HG03460 (cell line): Measurements from ENCODE around the gene GALNT17.

Source experiments
- ATAC-seq: cut with Tn5 transposase; IDR thresholded peaks from one replicate; pipeline ENCODE4 v1.9.1; 2021; ENCODE audit not compliant: unreplicated experiment

Gene GALNT17

DNA sequence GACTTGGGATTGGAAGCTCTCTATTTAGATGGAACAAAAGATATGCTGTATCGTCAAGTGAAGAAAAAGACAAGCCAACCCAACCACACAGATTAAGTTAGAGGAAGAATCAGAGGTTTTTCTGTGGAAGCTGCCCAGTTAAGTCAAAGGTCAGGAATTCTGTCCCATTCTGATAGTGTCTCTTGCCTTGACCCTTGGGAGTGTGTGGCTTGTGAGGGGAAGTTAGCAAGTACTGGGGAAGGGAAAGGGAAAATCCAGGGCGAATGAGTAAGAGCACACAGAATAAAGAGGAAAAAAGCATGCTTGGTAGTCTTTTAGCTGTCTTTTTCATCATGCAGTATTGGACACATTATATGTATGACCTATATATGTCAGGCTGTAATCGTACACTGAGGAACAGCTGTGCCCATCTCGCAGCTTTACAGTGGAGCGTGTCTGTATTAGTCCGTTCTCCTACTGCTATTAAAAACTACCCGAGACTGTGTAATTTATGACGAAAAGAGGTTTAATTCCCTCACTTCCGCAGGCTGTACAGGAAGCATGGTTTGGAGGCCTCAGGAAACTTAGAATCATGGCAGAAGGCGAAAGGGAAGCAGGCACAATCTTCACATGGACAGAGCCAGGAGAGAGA is 197.2 kb downstream of the GALNT17 start:
- ATAC-seq = no peak

DNA sequence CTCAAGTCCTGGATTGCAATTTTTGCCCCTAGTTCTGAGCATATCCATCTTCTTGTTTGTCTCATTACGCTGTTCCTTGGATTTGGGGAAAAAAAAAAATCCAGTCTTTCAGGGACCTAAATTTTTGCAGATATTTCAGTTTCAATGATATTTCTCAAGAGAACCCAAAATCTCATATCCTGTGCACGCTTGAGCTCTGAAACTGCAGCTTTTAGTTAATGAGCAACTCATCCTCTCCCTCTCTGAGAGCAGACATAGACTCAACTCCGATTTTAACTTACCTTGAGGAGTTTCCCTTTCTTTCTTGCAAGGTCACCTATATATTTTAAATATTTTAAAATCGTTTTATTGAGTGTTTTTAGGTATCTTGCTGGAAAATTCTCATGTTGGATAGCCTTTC is 200.3 kb downstream of the GALNT17 start:
- no peak for ATAC-seq

DNA sequence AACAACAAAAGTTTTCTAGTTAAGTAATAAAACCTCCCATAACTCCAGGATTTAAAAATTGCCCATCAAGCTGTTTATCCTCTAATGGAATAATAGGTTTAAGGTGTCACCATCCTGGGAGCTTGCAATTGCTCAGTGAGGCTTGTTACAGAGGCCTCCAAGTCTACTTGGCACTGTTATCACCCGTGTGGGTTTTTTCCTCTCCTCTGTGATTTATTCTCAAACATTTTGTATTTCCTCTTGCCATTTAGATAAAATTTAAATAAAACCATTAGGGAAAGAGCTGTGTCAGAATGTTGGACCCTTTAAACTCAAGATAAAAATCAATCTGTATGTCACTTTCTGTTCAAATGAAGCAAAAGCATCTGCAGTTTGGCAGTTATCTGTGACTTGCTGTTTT is 202.6 kb downstream of the GALNT17 start:
- ATAC-seq = no peak

DNA sequence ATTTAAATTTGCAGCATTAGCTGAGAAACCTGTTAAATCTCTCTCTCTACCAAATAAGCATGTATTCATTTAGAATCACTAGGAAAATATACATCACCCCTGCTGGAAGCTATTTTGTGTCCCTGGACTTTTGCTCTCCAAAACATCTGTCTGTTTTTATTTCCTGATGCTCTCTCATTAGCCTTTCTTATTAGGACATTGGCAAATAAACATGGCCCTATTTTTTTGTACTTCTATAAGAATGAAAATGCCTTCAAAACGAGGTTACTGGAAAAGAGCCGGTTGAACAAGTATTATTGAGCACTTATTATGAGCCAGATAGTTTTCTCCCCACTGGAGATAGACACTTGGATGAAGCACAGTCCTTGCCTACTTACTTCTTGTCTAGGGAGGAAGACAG is 206.9 kb downstream of the GALNT17 start:
- no peak for ATAC-seq

DNA sequence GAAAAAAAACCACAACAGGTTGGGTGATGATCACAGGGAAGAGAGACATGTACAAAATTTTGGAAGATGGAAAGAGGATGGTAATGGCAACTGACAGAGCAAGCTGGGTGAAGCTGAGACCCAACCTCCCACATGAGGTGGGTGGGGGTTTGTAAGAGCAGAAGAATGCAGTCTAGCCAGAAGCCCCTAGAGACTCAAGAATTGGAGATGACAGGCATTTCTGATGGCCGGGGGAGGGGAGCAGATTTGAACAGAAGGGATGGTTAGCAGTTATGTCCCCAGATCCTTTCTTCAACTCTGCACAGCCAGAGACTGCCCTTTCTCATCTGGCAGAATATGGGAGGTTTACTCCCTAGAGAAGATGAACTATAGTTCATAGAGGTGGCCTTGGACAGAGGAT is 208.0 kb downstream of the GALNT17 start:
- ATAC-seq = no peak

DNA sequence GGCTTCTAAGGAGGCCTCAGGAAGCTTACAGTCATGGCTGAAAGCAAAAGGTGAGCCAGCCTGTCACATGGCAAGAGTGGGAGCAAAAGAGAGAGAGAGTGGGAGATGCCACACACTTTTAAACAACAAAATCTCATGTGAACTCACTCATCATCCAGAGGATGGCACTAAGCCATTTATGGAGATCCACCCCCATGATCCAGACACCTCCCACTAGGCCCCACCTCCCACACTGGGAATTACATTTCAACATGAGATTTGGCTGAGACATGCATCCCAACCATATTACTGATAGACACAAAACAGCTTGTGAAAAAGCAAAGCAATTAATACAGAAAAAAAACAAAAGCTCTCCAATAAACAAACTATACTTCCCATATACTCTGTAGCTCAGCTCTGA is 210.3 kb downstream of the GALNT17 start:
- ATAC-seq = no peak

DNA sequence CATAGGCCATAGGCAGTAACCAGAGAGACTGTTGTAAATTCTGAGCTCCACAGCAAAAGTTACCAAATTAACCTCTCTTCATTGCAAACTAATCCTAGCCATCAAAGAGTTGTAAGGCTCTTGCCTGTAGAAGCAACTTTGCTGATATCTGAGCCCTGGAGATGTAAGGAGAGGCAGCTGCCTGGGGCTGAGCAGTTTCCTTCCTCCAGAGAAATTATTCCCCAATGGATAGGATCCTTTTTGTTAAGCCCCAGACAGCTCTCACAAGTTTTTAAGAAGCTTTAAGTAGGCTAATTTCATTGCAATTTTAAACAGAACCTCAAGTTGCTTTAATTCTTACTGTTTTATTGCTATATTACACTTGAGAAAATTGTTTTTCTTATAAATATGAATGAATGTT is 211.1 kb downstream of the GALNT17 start:
- no peak for ATAC-seq

DNA sequence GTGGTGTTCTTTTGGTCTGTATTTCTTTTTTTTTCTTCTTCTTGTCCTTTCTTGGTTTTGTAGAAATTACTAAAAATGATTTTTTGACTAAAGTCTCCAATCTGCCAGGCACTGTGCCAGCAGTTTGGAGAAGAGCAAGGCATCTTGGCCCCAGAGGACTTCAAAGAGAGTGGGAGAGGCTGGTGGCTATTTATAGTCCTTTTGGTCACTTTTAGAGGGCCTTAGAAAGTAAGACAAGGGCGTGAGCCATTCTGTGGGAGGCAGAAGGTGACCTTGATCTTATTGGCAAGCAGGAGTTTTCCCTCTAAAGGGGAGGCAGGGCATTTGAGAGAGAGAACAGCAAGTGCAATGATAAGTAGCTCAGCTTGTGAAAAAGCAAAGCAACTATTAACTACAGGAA is 211.9 kb downstream of the GALNT17 start:
- no peak for ATAC-seq

DNA sequence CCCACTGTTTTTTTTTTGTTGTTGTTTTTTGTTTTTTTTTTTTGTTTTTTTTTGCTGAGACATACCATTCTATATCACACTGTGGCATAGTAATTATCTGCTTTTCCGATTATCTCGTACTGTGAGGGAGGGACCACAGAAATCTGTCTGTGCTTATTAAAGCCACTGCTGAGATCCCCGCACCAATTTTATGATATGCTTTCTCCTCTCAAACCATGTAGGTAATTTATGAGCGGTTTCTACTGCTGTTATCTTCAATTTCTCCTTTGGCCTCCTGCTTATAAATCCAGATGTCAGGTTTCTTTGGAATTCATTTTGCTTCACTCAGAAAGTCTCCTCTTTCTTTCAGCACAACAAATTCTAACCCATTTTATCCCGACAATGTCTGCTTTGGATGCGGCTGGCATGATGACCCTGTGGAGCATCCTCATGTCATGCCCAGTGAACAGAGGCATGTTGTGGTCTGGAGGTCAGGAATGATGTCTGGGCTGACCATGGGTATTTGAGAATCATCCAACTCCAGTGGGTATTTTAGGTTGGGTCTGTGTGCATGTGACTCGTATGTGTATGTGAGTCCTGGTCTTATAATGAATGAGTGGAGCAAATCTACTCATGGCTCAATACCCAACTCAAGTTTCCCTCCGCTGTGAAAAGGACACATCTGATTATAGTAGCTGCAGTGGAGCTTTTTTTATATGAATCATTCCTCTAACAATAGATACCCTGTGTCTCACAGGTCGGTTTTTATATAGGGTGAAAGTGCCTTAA is 213.4 kb downstream of the GALNT17 start:
- ATAC-seq = no peak

DNA sequence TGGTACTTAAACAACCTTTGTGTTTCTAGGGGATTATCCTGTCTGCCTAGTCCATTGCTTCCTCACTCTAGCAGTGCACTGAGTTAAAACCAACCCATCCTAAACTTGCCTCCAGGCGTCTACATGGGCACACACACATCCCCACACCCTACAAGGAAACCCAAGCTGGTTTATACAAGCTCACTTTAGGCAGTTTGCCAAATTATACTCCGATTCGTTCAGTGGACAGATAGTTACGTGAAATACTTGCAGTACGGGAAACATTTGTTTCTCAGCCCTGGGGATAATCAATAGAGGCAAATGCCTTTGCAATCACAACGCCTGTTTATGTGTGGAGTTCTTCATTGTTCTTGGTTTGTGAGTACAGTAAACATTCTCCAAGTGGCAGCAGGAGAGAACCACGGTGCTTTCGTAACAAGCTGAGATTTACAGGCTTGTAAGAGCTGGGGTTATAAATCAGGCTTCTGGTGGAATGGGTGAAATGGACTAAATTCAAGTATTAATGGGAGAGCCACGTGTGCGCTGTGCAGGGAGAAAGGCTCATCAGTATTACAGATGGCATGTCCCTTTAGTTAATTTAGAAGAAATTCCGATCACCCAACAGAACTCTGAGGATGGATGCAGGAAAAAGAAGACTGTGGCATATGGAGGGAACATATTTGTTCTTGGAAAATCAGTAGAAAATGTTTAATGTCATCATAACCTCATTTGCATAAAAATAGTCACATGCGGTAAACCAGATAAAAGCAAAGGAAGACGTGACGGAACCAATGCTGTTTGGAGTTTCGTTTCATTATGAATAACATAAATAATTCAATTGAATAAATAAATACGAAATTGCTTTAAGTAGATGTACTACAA is 217.1 kb downstream of the GALNT17 start:
- no peak for ATAC-seq

DNA sequence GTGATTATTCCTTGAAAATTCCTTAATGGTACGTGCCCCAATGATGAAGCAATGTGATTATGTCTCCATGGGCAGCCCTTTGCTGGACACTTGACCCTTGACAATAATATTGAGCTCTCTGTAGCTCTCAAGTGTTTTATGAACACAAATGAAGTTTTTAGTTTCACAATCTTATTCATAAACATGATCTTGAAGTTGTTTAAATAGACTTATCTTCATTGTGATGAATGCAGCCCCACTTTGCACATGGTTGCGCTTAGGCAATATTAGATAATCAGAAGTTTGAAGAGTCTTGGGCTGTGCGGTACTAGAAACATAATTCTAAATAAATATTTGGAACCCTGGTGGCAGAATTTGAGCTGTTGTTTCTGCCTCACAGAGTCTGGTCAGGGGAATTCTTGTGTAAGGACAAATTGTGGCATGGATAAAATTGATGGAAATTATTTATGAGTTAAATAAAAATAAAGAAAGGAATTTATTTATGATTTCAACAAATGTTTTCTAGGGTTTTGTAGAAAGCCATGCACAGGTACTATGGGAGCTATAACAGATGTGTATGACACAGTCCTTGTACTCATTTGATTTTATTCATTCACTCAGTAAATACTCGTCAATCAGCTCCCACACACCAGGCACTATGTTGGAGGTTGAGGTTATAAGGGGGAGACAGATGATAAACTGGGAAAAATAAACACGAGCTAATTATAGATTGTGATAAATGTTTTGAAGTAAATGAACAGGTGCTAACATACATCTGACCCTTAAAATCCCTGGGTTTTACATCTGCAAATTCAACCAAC is 217.9 kb downstream of the GALNT17 start:
- ATAC-seq = no peak

DNA sequence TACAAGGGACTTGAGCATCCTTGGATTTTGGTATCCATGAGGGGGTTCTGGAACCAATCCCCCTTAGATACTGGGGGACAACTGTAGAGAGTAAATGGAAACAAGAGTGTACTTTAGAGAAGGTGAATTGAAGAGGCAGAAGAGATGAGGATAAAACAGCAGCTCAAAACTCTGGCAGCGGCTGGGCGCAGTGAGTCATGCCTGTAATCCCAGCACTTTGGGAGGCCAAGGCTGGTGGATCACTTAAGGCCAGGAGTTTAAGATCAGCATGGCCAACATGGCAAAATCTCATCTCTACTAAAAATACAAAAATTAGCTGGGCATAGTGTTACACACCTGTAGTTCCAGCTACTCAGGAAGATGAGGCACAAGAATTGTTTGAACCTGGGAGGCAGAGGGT is 218.7 kb downstream of the GALNT17 start:
- ATAC-seq = no peak

DNA sequence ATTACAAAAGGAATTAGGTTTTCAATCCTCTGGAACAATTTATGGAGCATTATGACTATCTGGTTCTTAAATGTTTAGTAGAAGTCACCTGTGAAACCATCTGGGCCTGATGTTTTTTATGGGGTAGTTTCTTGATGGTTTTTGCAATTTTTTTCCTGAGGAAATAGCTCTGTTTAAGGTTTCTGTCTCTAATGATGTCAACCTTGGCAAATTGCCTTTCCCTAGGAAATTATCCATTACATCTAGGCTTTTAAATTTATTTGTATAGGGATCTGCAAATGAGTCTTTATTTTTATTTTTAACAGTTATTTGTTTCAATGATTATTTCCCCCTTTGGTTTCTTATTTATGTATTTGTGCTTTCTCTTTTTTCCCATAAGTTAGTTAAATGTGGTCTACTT is 222.8 kb downstream of the GALNT17 start:
- ATAC-seq = no peak

DNA sequence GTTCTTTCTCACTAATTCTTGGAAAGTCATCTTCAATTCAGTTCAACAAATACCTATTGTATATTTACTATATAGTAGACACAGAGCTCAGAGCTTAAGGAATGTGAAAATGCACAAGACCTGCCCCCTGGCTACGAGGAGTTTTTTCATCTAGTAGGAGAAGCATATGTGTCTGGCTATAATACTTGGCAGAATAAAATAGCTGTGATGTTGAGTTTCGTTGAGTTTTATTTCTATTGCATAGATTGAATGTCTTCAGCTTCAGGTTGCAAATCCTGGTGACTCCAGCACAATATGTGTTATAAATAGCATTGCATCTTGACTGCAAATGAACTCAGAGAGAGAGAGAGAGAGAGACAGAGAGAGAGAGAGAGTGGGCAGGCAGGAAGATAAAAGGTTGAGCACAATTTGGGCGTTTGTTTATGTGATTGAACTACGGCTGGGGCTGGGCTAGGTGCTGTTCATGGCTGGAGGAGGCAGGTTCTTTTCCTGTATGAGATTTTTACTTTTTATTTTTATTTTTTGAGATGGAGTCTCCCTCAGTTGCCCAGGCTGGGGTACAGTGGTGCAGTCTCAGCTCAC is 229.6 kb downstream of the GALNT17 start:
- no peak for ATAC-seq

DNA sequence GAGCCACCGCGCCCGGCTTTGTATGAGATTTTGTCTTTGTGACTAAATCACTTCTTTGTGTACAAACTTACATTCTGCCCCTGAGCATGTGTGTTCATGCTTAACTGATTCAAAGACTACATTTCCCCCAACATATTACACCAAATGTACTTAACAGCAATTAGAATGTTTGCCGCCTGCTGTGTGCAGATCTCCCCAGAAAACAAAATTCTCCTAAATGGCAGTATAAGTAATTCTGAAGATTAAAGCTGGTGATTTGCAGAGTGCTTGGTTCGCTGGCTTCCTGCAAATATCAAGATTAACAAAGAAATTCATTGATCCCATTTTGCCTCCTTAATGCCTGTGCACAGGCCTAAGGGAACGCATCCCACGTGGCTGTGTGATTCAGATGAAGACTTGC is 230.3 kb downstream of the GALNT17 start:
- no peak for ATAC-seq

DNA sequence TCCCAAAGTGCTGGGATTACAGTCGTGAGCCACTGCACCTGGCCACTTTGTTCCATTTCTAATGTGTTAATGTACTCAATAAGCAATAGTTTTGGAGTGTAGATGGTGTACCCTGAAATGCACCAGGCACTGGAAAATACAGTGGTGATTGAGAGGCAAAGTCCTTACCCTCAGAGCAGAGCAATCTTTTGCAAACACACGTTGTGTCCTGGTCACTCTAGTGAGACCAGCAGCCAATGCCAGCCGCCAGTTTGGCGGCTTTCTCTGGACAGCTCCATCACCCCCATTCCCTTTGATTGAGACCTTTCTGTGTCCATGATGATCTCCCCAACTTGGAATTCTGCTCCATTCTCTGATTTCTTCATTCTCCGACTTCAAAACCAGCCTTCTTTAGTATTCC is 231.3 kb downstream of the GALNT17 start:
- ATAC-seq = no peak

DNA sequence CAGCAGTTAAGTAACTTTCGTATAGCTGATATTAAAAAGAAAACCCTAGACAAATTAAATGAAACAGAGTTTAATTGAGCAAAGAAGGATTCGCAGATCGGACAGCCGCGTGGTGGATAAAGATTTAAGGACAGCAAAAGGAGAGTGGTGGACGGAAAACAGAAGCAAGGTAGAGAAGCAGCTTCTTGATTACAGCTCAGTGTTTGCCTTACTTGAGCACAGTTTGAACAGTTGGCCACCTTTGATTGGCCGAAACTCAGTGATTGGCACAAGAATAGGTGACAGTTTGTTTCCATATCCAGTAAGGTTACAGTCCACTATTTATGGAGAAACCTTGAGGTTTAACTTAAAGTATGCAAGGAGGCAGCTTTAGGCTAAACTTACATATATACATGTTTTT is 231.7 kb downstream of the GALNT17 start:
- ATAC-seq = no peak

DNA sequence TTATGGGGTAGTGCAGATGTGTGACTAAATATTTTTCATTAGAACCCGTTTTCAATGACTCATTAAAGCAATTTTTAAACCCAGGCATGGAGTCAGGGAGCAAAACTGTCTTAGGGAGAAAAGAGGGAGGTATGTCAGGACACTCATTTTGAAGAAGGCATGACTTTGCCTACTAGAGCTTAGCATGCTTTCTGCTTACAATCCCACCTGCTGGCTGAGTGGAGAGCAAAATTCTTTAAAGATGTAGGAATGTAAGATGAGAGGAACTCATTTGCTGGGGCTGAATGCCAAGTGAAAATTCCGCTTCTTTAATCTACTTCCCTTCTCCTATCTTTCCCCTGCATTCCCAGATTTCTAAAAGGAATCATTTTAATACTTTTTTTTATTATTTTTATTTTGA is 232.6 kb downstream of the GALNT17 start:
- ATAC-seq = no peak

DNA sequence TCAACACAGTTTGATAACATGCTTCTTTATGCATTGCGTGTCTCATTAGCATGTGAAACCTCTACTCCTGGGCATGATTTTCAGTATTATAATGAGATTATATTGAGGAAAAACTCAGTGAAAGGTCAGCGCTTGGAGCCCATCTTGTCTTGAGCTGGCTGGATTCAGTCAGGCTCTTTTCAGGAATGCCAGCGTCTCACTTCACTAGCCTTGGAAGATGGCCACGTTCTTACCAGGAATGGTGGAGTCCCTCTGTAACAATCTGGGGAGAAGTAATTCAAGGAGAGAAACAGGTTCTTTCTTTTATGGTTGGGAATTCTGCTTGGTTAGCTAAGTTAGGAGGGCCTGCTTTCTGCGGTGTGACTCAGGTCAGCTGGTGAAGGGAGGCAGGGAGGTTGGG is 241.0 kb downstream of the GALNT17 start:
- ATAC-seq = no peak

DNA sequence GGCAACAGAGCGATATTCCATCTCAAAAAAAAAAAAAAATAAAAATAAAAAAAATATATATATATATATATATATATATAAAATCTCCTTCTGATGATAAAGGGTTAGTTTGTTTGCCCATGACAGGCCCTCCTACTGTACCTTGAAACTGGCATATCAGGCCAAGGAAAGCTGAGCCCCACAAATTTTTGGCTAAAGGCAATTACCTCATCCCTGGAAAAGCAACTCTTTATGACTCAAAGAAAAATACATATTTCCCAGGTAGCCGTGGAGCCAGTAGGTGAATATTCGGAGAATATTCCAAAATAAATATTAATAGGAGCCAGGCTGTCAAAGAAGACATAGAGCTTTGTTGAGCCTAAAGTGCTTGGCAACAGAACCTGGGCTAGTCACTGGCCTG is 245.1 kb downstream of the GALNT17 start:
- no peak for ATAC-seq

DNA sequence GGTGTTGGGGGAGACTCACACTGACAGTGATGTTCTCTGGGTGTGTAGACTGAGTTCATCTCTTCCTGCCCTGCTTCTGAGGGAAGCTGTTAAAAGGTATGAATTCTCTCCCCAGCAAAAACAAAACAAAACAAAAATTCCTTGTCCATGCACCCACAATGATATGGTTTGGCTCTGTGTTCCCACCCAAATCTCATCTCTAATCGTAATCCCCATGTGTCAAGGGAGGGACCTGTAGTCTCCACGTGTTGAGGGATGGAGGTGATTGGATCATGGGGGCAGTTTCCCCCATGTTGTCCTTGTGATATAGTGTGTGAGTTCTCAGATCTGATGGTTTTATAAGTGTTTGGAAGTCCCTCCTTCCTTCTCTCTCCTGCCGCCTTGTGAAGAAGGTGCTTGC is 245.5 kb downstream of the GALNT17 start:
- no peak for ATAC-seq
